ENCODE data around the gene BARD1.
"Not testable (repeated sequence)": the region's sequence is repeated elsewhere in the genome, so short reads cannot be mapped to it uniquely, and the experiment has no call there.

BARD1 gene
- total RNA-seq, result 14.4 reads per million, percentile 39 among the genes with 10 or more reads in this experiment

DNA sequence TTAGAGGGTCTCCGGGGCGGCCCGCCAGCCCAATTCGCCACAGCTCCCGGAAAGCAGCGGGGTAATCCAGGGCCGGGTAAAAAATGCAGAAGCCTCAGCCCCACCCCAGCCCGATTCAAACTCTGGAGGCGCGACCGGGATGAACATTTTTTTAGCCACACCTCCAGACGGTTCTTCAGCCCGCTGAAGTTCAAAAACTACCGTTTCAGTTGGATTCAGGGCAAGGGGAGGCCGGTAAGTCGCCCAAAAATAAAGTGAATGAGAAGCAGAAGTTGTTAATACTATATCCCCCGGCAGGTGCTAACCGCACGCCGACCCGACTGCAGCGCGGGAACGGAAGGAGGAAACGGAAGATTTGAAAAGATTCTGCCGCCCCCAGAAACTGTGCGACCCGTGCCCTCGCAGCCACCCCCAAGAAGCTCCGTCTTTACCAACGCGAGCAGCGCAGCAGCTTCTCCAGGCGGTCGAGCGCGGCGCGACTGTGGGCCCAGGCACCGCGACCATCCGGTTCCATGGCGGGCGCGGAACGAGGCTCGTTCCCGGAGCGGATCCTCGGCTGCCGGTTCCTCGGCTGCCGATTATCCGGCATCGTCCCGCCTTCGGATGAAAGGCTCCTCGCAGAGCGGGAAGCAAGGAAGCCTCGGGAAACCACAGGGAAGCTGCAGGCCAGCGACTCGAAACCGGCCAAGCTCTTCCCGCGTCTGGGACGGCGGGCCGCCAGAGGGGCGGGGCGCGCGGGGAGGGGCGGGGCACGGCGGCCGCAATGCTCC lies at the start of gene BARD1:
Gene BARD1 (minus strand): TSS at position 703 of the 770 bp plus-strand sequence. CDS start 114 bp downstream, at position 589.
- DNase-seq, result peak; percentile 39

DNA sequence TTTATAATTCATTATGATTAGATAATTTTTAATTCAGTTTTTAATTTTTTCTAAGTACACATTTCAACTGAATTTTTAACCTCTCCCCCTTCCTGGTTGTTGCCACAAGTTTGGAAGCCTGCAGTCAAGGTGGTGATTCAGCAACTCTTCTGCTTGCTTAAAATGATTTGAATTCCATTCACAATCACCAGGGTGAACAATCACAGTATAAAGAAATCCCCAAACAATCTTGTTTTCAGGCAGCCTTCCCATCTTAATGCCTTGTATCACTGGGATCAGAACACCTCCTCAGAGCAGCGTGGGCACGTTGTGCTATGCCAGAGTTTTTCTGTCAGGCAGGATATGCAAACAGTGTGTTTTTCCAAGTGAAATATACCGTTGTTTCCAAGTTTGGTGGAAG lies 46.7 kb upstream of the BARD1 start:
- DNase-seq, result no peak

DNA sequence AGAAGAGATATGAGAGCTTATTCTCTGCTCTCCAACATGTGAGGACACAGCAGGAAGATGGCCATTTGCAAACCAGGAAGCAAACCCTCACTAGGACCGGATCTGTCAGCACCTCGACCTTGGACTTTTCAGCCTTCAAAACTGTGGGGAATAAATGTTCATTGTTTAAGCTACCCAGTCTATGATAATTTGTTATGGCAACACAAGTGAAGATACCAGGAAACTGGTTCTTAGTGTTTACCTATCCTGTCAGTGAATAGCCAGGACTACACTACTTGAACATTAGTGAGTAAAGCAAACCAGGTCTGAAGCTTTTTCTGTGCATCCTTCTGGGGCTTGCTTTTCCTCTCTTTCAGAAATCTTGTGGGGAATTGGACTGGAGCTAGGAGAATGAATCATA lies 44.4 kb upstream of the BARD1 start:
- no peak for DNase-seq

DNA sequence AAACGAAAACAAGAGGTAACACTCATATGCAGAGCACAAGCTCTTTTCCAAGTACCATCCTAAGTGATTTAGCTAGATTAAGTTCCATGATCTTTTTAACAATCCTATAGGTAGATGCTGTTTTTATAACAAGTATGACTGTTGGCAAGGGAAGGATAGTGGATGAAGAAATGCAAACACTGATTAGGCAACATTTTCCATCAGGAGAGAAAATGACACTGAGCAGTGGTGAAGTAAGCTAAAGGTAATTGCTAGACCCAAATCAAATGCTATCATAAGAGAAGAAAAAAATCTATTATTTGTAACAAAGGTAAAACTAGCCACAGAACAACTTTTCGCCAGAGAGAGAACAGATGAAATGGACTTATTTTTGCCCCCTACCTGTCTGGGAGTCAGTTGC lies 34.3 kb upstream of the BARD1 start:
- DNase-seq, result no peak

DNA sequence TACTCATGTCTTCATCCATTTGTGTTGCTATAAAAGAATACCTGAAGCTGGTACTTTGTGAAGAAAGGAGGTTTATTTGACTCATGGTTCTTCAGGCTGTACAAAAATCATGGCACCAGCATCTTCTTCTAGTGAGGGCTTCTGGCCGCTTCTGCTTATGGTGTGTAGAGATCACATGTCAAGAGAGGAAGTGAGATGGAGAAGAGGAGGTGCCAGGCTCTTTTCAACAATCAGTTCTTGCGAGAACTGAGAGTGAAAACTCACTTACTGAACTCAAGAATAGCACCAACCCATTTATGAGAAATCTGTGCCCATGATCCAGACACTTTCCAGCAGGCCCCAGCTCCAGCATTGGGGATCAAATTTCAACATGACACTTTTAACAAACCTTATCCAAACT lies 30.0 kb upstream of the BARD1 start:
- DNase-seq, result no peak

DNA sequence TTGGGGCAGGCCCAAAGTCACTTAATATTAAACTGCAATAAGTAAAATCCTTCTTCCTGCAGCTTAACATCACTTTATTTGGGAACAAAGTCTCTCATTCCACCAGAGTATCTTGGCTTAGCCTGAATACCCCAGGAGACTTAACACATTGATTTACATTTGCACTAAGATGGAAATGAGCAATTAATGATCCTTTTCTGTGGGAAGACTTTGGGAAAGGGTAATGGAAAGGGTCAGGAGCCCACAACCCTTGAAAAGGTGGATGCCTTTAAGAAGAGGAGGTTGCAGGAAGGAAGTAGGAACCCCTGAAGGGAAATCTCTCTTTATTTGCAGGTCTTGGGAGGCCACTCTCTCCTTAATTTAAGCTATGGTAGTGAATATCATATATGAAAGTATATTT lies 28.0 kb upstream of the BARD1 start:
- no peak for DNase-seq

DNA sequence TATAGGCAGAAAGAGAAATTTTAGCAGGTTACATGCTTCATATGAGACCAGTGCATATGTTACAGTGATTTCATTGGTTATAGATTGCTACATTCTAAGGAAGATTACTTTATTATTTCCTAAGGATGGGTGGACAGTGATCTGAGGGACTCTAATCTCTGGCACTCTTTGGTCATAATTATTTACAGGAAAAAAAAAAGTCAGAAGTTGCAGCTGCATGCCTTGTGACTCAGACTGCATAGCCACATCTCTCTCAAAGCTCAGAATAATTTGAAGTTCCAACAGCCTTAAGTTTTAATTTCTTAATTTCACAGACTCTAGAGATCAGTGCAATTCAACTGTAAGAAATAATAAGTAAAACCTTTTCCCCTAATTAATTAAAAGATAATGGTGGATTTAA lies 27.1 kb upstream of the BARD1 start:
- DNase-seq, result no peak

DNA sequence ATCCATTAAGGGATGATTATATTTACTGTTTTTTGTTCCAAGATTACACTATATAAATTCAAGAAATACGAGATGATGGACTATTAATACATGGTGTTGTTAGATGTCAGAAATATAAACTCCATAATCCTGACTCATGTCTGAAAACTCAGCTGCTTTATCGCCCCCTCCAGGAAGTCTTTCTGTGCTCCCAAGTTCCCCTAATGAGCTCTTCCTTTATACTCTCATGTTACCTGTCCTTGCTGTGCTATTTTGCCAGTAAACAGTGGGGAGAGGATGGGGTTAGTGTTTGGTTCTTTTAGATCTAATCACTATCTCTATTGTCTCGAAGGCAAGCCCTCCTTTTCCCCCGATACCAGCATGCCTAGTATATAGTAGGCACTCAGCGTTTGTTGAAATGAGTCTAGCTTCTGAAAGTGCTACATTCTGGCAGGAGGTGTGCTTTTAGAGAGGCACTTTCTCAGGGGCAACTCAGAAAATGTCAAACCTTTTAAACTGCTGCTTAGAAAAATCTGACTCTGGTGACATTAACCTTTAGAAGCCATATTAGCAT lies 21.4 kb upstream of the BARD1 start:
- DNase-seq, result no peak

DNA sequence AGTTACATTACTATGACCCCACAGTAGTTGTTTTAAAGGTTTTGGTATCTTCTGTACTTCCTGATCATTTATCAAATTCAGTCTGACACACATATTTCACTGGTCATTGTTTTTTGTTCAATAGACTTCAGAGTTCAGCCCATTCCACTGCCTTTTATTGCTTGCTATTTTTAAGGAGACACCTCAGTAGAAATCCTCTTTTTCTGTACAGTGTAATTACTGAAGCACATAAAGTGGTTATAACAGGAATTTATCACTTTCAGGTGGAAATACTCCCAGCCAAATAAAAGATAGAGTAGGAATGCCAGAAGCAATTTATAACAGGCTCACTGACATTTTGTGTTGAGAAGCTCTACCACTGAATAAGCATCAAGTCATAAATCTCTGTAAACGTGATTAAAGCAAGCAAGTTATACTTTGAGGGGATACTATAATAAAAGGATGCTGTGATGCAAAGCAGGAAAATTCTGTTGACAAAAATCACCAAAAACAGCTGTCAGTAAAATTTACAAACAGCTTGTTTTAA lies 6.6 kb upstream of the BARD1 start:
- no peak for DNase-seq

DNA sequence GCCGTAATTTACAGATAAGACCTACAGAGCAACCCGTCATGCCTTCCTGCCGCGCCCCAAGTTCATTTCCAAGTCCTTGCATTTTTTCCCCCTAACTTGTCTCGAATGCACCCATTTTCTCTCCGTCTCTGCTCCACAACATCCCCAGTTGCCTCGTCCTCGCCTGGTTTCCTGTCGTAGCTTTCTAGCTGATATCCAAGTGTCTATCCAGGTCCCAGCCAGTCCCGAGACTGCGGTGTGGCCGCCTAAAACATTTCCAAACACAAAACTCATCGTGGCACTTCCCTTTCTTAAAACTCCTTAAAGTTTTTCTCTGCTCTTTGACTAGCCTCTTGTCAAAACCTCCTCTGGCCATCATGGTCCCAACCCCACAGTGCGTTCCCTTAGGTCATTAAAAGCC lies 1.2 kb upstream of the BARD1 start:
- no peak for DNase-seq

DNA sequence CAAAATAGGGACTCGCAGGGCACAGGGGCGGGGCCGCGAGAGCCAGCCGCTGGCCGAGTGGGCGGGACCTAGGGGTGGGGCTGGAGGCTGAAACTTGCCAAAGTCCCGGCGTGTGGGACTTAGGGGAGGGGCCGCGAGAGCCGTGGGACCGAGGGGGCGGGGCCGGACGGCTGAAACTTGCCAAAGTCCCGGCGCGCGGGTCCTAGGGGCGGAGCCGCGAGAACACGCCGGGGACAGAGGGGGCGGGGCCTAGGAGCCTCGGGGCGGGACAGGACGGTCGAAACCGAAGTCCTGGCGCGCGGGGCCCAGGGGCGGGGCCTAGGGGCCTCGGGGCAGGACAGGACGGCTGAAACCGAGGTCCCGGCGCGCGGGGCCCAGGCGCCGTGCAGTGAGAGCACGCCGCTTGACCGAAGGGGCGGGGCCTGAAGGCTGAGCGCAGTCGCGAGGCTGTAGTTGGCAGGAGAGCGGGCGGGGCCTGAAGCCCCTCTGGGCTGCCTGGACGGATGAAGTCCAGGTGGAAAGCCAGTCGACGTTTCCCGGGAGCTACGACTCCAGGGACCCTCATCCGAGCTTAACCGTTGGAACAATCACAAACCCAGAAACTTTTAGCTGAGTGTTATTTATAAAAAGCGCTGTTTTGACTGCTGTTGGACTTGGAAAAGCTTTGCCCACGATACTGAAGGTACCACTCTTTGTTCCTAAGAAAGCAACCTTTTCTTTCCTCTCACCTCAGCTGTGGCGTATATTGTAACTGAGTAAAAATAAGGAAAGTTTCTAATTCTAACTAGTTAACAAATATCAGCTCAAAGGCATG lies 475 bp upstream of the BARD1 start:
- DNase-seq, result peak; percentile 89

DNA sequence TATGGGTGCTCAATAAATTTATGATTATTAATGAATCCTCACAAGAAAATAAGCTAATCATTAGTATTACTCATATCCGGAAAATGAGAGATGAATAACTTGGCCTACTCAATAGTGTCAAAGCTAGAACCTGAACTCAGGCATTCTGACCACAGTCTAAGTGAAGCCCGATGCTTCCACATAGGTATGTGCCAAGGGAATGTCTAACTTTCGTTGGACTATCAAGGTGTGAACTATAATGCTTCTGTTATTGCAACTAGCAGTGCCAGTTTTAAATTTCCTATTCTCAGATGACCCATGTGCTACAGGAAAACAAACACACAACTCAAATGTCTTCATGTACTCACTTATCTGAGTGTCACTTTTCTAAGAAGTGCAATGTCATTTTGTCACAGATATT lies 1.8 kb downstream of the BARD1 start:
- no peak for DNase-seq

DNA sequence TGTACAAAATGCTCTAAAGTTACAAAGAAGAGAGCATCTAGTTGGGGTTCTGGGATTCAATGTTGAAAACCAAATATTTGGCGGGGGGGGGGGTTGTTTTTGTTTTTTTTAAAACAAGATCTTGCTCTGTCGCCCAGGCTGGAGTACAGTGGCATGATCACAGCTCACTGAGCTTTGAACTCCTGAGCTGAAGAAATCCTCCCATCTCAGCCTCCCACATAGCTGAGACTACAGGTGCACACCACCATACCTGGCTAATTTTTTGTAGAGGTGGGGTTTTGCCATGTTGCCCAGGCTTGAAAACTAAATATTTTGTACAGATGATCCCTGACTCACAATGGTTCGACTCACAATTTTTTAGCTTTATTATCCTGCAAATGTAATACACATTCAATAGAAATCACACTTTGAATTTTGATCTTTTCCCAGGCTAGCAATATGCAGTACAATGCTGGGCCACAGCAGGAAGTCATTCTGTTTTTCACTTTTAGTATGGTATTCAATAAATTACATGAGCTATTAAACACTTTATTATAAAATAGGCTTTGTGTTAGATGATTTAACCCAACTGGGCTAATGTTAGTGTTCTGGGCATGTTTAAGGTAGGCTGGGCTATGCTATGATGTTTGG lies 7.6 kb downstream of the BARD1 start:
- DNase-seq, result no peak

DNA sequence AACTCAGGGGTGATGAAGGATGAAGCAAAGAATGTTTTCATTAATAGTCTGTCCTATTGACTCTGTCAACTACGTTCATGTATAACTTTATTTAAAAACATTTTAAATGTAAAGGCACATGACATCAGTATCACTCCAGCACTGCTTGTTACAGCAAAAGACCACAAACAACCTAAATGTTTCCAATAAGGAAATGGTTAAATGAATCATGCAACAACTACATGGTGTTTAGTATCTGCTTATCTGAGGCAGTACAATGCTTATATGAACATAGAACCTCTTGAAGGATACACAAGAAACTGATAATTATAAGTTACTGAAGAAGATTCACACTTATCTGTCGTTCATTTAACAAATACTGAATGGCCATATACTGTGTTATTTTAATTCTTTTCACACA lies 8.4 kb downstream of the BARD1 start:
- no peak for DNase-seq

DNA sequence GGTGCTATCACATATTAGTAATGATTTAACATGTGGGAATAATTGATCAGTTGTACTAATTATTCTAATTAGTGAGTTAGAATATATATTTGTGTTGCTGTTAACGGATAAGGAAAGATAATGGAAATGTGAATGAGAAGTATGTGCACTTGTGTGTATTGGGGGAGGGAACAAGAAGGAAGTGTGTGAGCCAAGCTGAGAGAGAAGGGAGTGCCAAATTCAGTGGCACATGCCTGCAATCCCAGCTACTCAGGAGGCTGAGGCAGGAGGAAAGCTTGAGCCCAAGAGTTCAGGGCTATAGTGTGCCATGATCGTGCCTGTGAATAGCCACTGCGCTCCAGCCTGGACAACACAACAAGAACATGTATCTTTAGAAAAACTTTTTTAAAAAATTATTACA lies 9.3 kb downstream of the BARD1 start:
- DNase-seq, result no peak

DNA sequence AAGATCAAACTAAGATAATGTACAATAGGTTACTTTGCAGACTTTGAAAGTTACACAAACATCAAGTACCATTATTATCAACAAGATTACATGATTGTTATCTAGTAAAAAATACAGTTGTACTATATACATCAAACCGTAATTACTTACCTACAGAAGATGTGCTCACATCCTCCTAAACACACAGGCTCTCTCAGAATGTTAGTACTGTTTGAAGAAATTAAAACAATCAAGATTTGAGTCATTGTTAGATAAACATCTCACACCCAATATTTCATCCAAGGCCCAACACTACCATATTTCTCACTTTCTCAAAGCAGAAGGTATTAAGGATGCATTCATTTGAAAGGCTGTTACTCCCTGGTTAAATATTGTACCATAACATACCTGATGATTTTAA lies 12.6 kb downstream of the BARD1 start:
- DNase-seq, result no peak

DNA sequence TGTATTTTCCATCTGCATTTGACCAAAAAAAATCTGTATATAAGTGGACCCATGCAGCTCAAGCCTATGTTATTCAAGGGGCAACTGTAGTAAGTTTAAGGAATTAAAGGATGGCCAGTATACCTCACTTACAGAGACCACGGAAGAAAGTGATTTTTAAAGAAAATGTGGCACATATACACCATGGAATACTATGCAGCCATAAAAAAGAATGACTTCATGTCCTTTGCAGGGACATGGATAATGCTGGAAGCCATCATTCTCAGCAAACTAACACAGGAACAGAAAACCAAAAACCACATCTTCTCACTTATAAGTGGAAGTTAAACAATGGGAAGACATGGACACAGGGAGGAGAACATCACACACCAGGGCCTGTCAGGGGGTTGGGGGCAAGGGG lies 26.3 kb downstream of the BARD1 start:
- not testable (repeated sequence) for DNase-seq

DNA sequence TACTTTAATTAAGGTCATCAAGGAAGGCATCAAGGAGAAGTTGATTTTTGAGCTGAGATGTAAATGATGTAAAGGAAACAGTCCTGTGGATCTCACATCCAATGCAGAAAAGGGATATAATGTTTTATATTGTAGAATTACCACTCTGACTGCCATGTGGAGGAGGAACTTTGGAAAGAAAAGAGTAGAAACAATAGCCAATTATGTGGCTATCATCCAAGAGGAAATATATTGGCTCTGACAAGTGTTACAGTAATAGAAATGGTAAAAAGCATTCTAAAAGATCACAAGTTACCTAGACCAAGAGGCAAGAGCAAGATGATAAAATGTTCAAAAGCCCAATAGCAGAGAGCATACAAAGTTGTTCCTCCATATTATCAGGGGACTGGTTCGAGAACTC lies 26.8 kb downstream of the BARD1 start:
- no peak for DNase-seq

DNA sequence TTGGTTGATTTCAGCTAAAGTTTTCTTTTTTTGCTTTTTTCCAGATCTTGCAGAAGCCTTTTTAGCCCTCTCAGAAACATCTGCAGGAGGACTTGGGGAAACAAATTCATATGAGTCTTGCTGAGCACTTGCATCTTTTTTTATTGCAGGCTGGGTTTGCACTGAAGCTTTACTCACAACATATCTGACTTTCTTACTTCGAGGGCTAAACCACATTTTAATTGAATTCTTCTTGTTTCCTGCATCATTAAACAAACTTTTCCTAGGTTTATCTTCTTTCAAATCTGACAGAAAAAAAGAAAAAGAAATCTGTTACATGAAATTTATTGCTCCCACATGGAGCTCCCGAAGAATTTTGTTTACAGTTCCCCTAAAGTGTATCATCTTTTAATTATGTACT lies 28.3 kb downstream of the BARD1 start:
- no peak for DNase-seq

DNA sequence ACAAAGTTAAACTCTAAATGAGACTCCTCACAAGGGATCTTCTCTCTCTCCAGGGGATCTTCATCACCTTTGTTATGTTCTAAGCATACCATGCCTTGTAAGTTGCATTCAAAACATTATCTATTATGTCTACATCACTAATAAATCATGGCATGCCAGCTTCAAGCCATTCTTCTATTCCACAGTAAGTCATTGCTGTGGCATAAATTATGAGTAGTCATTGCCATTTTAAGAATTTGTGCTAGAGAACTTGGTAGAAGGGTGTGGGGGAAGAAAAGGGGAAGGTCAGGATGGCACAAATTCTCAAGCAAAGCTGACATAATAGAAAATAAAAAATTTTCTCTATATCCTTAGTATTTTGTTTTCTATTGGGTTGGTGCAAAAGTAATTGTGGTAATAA lies 33.5 kb downstream of the BARD1 start:
- no peak for DNase-seq

DNA sequence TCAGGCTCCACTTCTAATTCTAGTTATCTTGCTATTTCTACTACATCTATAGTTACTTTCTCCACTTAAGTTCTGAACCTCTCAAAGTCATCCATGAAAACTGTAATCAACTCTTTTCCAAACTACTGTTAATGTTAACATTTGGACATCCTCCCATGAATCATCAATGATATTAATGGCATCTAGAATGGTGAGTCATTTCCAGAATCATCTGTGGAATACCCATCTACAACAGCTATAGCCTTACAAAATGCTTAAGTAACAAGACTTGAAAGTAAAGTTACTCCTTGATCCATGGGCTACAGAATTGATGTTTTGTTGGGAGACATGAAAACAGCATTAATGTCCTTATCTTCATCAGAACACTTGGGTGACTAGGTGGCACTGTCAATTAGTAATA lies 35.4 kb downstream of the BARD1 start:
- DNase-seq, result no peak

DNA sequence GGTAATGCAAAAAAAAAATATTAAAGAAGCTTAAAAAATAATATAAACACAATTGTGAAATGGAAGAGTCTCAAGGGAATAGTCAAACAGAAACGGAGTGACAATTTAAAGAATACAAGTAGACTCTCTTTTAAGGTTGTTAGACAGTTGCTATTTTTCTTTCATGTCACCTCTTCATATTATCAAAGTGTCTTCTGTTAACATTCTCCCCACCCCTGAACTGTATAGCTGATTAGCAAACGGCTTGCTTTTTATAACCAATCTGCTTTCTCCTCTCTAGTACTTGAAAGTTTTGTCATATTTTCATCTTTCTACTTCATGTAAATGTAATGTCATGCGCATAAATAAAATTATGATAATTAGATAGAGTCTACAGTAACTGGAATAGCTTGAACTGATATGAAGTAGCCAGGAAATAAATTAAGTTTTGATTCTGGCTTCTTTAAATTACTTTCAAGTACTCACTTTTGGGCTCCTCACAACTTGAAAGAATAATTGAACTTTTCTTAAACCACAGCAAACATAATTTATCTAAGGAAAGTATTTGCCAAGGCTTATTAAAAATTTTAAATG lies 37.0 kb downstream of the BARD1 start:
- no peak for DNase-seq

DNA sequence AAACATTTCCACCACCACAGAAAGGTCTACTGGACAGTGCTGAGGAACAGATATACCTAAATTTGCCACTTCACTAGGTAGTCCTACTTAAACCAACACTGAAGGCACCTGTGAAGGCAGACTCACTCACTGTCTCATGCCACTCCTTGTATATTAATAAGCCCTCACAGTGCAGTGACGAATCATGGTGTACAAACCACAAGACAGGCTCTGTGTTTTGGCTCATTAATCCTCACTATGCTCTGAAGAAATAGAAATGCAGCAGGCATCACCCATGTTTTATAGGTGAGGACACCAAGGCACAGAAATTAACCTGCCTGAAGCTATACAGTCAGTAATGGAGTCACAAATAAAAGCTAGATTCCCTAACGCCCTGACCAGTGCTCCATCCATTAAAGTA lies 44.3 kb downstream of the BARD1 start:
- no peak for DNase-seq

All from effector CD4-positive, alpha-beta T cell (primary cell).